HEK293 (cell line): ENCODE data around the gene SOCS7.

ENCODE experiments used
- CTCF ChIA-PET: fragments of 350-600 bp; formaldehyde crosslinking; extraction: SDS; loops from one replicate; lab custom pipeline; 2021; ENCODE audit warnings: antibody characterized with exemption; lab: Yijun Ruan, JAX
- POLR2A ChIA-PET: fragments of 300-600 bp; formaldehyde crosslinking; extraction: SDS; loops from one replicate; lab custom pipeline; 2020; ENCODE audit warnings: antibody characterized with exemption, inconsistent platforms; lab: Yijun Ruan, JAX
- H3K27ac ChIP-seq: fragments of 200-500 bp; sonication (Bioruptor generic); 2 replicates; pipeline ENCODE4 v1.5.1; 2014; ENCODE audit warnings: low read depth, low read length, control low read depth, inconsistent platforms; ENCODE audit errors: extremely low read depth
- H3K36me3 ChIP-seq, 2 experiments: fragments of 200-500 bp in 1 of 2; sonication (Bioruptor generic) in 1 of 2; 1 replicate in 1 of 2; 2 replicates in 1 of 2; pipeline ENCODE4 v1.5.1; 2014 to 2017; ENCODE audit warnings: inconsistent platforms in 2 of 2, low read length in 2 of 2; ENCODE audit not compliant: control insufficient read depth in 2 of 2, insufficient read depth in 1 of 2
- H3K4me1 ChIP-seq: fragments of 200-500 bp; sonication (Bioruptor generic); 2 replicates; pipeline ENCODE4 v1.5.1; 2014; ENCODE audit warnings: mild to moderate bottlenecking, low read length, inconsistent platforms; ENCODE audit not compliant: control insufficient read depth, insufficient read depth
- H3K4me3 ChIP-seq: 2 replicates; pipeline ENCODE4 v1.5.1; 2011; ENCODE audit warnings: low read depth, mild to moderate bottlenecking, control low read depth, low read length, moderate library complexity
- H3K9me3 ChIP-seq: fragments of 200-500 bp; sonication (Bioruptor generic); 2 replicates; pipeline ENCODE4 v1.5.1; 2014; ENCODE audit warnings: low read depth, low read length, inconsistent platforms; ENCODE audit not compliant: control insufficient read depth, insufficient read depth
- ATF2 ChIP-seq: fragments of 450-650 bp; formaldehyde crosslinking; IDR thresholded peaks from 2 replicates; pipeline ENCODE4 v1.5.1; 2016; ENCODE audit warnings: missing biosample characterization, missing genetic modification characterization, low read depth
- FEZF1 ChIP-seq: fragments of 450-650 bp; formaldehyde crosslinking; IDR thresholded peaks from 2 replicates; pipeline ENCODE4 v1.5.1; 2016; ENCODE audit warnings: missing biosample characterization, missing genetic modification characterization
- KLF16 ChIP-seq: fragments of 450-650 bp; formaldehyde crosslinking; IDR thresholded peaks from 2 replicates; pipeline ENCODE4 v1.5.1; 2017; ENCODE audit warnings: missing biosample characterization, missing genetic modification characterization
- OVOL3 ChIP-seq: fragments of 450-650 bp; formaldehyde crosslinking; IDR thresholded peaks from 2 replicates; pipeline ENCODE4 v1.5.1; 2016; ENCODE audit warnings: missing biosample characterization, missing genetic modification characterization
- PRDM1 ChIP-seq: fragments of 450-650 bp; formaldehyde crosslinking; IDR thresholded peaks from 2 replicates; pipeline ENCODE4; 2016; ENCODE audit warnings: missing biosample characterization, missing genetic modification characterization
- TRIM28 ChIP-seq: IDR thresholded peaks from 2 replicates; pipeline ENCODE4 v1.6.1; 2011; ENCODE audit warnings: low read length, control low read depth, borderline replicate concordance
- TSHZ1 ChIP-seq: fragments of 450-650 bp; formaldehyde crosslinking; IDR thresholded peaks from 2 replicates; pipeline ENCODE4 v1.5.1; 2016; ENCODE audit warnings: missing biosample characterization, missing genetic modification characterization, borderline replicate concordance
- ZBTB7A ChIP-seq: fragments of 450-650 bp; formaldehyde crosslinking; IDR thresholded peaks from 2 replicates; pipeline ENCODE4 v1.5.1; 2016; ENCODE audit warnings: low read depth, missing biosample characterization, missing genetic modification characterization
- ZNF140 ChIP-seq: fragments of 450-650 bp; formaldehyde crosslinking; IDR thresholded peaks from 2 replicates; pipeline ENCODE4 v1.5.1; 2016; ENCODE audit warnings: missing biosample characterization, missing genetic modification characterization
- ZNF202 ChIP-seq: fragments of 450-650 bp; formaldehyde crosslinking; IDR thresholded peaks from 2 replicates; pipeline ENCODE4 v1.5.1; 2016; ENCODE audit warnings: missing biosample characterization, missing genetic modification characterization, borderline replicate concordance
- ZNF248 ChIP-seq: fragments of 450-650 bp; formaldehyde crosslinking; IDR thresholded peaks from 2 replicates; pipeline ENCODE4 v1.5.1; 2017; ENCODE audit warnings: missing biosample characterization, missing genetic modification characterization
- ZNF433 ChIP-seq: fragments of 450-650 bp; formaldehyde crosslinking; IDR thresholded peaks from 2 replicates; pipeline ENCODE4 v1.5.1; 2016; ENCODE audit warnings: missing biosample characterization, missing genetic modification characterization, low read depth
- ZNF510 ChIP-seq: fragments of 450-650 bp; formaldehyde crosslinking; IDR thresholded peaks from 2 replicates; pipeline ENCODE4 v1.5.1; 2018; ENCODE audit warnings: mild to moderate bottlenecking, missing genetic modification characterization, missing biosample characterization; ENCODE audit not compliant: insufficient replicate concordance
- ZNF561 ChIP-seq: fragments of 450-650 bp; IDR thresholded peaks from 2 replicates; pipeline ENCODE4 v1.5.1; 2018; ENCODE audit warnings: missing biosample characterization, missing genetic modification characterization, borderline replicate concordance
- ZNF626 ChIP-seq: fragments of 450-650 bp; sonication (Bioruptor Pico); formaldehyde crosslinking; IDR thresholded peaks from 2 replicates; pipeline ENCODE4 v1.5.1; 2018; ENCODE audit warnings: missing biosample characterization, missing genetic modification characterization, inconsistent platforms
- TF ChIP-seq, protein P1 (sequence below): fragments of 450-650 bp; formaldehyde crosslinking; IDR thresholded peaks from 2 replicates; pipeline ENCODE4 v1.5.1; 2016; ENCODE audit warnings: missing biosample characterization, missing genetic modification characterization
- TF ChIP-seq, protein P2 (sequence below): fragments of 450-650 bp; formaldehyde crosslinking; IDR thresholded peaks from 2 replicates; pipeline ENCODE4; 2016; ENCODE audit warnings: missing biosample characterization, missing genetic modification characterization
- TF ChIP-seq, protein P3 (sequence below): fragments of 450-650 bp; formaldehyde crosslinking; IDR thresholded peaks from 2 replicates; pipeline ENCODE4 v1.5.1; 2016; ENCODE audit warnings: missing biosample characterization, missing genetic modification characterization
- TF ChIP-seq, protein P4 (sequence below): fragments of 450-650 bp; formaldehyde crosslinking; IDR thresholded peaks from 2 replicates; pipeline ENCODE4 v1.5.1; 2017; ENCODE audit warnings: missing biosample characterization, missing genetic modification characterization

SOCS7 gene

GRCh38 chr17:38452719-38453118 is 101.1 kb downstream of the SOCS7 start:
- Histone ChIP-seq H3K4me1 (peaks cover 9% of the 10 kb centered on the region), H3K27ac (no peak overlapping the region), H3K4me3 (no peak overlapping the region)

More at GRCh38 chr17:38452719-38453118, 101.1 kb downstream of the SOCS7 start:
- no peaks in the 10 kb centered on the region for H3K36me3 ChIP-seq
- POLR2A ChIA-PET: interaction anchor here (0.6 to 0.8 kb wide), 2 partner anchors 16 to 26 kb away, joined by 3 to 4 read pairs; no protein-coding TSS in a partner anchor
- H3K9me3 ChIP-seq: no peaks in the 10 kb centered on the region
- TF ChIP-seq ZNF626 (tag by site-specific recombination): no peak
- no peak for TF ChIP-seq ZNF140
- TF ChIP-seq KLF16 (tag by site-specific recombination): no peak
- TF ChIP-seq ZNF561 (tag by site-specific recombination): no peak
- TF ChIP-seq, protein P1, sequence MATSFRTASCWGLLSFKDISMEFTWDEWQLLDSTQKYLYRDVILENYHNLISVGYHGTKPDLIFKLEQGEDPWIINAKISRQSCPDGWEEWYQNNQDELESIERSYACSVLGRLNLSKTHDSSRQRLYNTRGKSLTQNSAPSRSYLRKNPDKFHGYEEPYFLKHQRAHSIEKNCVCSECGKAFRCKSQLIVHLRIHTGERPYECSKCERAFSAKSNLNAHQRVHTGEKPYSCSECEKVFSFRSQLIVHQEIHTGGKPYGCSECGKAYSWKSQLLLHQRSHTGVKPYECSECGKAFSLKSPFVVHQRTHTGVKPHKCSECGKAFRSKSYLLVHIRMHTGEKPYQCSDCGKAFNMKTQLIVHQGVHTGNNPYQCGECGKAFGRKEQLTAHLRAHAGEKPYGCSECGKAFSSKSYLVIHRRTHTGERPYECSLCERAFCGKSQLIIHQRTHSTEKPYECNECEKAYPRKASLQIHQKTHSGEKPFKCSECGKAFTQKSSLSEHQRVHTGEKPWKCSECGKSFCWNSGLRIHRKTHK: no peak
- TF ChIP-seq OVOL3 (tag by site-specific recombination): no peak
- TF ChIP-seq FEZF1 (tag by site-specific recombination): no peak
- TF ChIP-seq, protein P2, sequence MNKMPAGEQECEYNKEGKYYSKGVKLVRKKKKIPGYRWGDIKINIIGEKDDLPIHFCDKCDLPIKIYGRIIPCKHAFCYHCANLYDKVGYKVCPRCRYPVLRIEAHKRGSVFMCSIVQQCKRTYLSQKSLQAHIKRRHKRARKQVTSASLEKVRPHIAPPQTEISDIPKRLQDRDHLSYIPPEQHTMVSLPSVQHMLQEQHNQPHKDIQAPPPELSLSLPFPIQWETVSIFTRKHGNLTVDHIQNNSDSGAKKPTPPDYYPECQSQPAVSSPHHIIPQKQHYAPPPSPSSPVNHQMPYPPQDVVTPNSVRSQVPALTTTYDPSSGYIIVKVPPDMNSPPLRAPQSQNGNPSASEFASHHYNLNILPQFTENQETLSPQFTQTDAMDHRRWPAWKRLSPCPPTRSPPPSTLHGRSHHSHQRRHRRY (tag by site-specific recombination): no peak
- TF ChIP-seq, protein P3, sequence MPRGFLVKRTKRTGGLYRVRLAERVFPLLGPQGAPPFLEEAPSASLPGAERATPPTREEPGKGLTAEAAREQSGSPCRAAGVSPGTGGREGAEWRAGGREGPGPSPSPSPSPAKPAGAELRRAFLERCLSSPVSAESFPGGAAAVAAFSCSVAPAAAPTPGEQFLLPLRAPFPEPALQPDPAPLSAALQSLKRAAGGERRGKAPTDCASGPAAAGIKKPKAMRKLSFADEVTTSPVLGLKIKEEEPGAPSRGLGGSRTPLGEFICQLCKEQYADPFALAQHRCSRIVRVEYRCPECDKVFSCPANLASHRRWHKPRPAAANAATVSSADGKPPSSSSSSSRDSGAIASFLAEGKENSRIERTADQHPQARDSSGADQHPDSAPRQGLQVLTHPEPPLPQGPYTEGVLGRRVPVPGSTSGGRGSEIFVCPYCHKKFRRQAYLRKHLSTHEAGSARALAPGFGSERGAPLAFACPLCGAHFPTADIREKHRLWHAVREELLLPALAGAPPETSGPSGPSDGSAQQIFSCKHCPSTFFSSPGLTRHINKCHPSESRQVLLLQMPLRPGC (tag by site-specific recombination): no peak
- TF ChIP-seq ZNF433: no peak
- TF ChIP-seq TRIM28: no peak
- TF ChIP-seq ZNF202: no peak
- no peak for TF ChIP-seq ZNF510 (tag by site-specific recombination)
- TF ChIP-seq TSHZ1 (tag by site-specific recombination): no peak
- TF ChIP-seq ATF2 (tag by site-specific recombination): no peak
- TF ChIP-seq, protein P4, sequence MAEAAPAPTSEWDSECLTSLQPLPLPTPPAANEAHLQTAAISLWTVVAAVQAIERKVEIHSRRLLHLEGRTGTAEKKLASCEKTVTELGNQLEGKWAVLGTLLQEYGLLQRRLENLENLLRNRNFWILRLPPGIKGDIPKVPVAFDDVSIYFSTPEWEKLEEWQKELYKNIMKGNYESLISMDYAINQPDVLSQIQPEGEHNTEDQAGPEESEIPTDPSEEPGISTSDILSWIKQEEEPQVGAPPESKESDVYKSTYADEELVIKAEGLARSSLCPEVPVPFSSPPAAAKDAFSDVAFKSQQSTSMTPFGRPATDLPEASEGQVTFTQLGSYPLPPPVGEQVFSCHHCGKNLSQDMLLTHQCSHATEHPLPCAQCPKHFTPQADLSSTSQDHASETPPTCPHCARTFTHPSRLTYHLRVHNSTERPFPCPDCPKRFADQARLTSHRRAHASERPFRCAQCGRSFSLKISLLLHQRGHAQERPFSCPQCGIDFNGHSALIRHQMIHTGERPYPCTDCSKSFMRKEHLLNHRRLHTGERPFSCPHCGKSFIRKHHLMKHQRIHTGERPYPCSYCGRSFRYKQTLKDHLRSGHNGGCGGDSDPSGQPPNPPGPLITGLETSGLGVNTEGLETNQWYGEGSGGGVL (tag by site-specific recombination): no peak
- no peak for TF ChIP-seq PRDM1 (tag by site-specific recombination)
- no peak for TF ChIP-seq ZBTB7A (tag by site-specific recombination)
- TF ChIP-seq ZNF248: no peak
- CTCF ChIA-PET: interaction anchor here (1.1 to 2.6 kb wide), 4 partner anchors 29 to 216 kb away, joined by 3 to 9 read pairs (median 5); no protein-coding TSS in a partner anchor
